Measurements from ENCODE around the gene TMEM179B. TPM values are rescaled to one million over a fixed set of nuclear protein-coding genes. Genes with fewer than 3 reads are reported as not detected.

Gene TMEM179B
- total RNA-seq: 19.0 and 25.5 TPM in 2 replicates

GRCh38 chr11:62787005-62787759 is at the start of gene TMEM179B:
TSS of gene TMEM179B (plus strand) at chr11:62787402. CDS start at chr11:62787432, 30 bp downstream.

GRCh38 chr11:62753736-62754603 is 33.2 kb upstream of the TMEM179B start, which contains the start of gene ZBTB3:
TSS of gene ZBTB3 (minus strand) at chr11:62754160. CDS start at chr11:62753664, 496 bp downstream.

GRCh38 chr11:62771144-62772021 is 15.8 kb upstream of the TMEM179B start, which contains the start of gene TAF6L:
TSS of gene TAF6L (plus strand) at chr11:62771396. CDS start at chr11:62775784, 4,388 bp downstream.

GRCh38 chr11:62791501-62792201 is 4.4 kb downstream of the TMEM179B start, which contains the start of gene TMEM223:
TSS of gene TMEM223 (minus strand) at chr11:62792006. CDS start at chr11:62791994, 12 bp downstream.

GRCh38 chr11:62805076-62805892 is 18.1 kb downstream of the TMEM179B start, which contains the start of gene NXF1:
TSS of gene NXF1 (minus strand) at chr11:62805440. CDS start at chr11:62805356, 84 bp downstream.

GRCh38 chr11:62831520-62832335 is 44.5 kb downstream of the TMEM179B start, which contains the start of gene STX5:
TSS of gene STX5 (minus strand) at chr11:62832051. CDS start at chr11:62831243, 808 bp downstream.

GRCh38 chr11:62832336-62833234 is 45.4 kb downstream of the TMEM179B start, which contains the start of gene TEX54:
TSS of gene TEX54 (minus strand) at chr11:62832841.

GRCh38 chr11:62839050-62839945 is 52.1 kb downstream of the TMEM179B start, which contains the start of gene WDR74:
TSS of gene WDR74 (minus strand) at chr11:62839590. CDS start at chr11:62839570, 20 bp downstream.

Other genes starting within 250 kb of the TMEM179B start
- gene AHNAK, start 240.6 kb upstream of the TMEM179B start, total RNA-seq: 598 and 812 TPM in 2 replicates
- gene EEF1G, start 213.5 kb upstream of the TMEM179B start, total RNA-seq: 1,010 and 1,304 TPM in 2 replicates
- 7.0 TPM in 2 replicates for gene TUT1, start 195.9 kb upstream of the TMEM179B start, total RNA-seq
- 97.1 and 125 TPM in 2 replicates for gene MTA2, start 185.5 kb upstream of the TMEM179B start, total RNA-seq
- 11.6 and 14.0 TPM in 2 replicates for gene EML3, start 174.6 kb upstream of the TMEM179B start, total RNA-seq
- 2.3 and 2.9 TPM in 2 replicates for gene ROM1, start 174.1 kb upstream of the TMEM179B start, total RNA-seq
- gene B3GAT3, start 165.4 kb upstream of the TMEM179B start, total RNA-seq: 34.3 and 50.9 TPM in 2 replicates
- 315 and 475 TPM in 2 replicates for gene GANAB, start 140.8 kb upstream of the TMEM179B start, total RNA-seq
- gene INTS5, start 134.1 kb upstream of the TMEM179B start, total RNA-seq: 22.9 and 24.5 TPM in 2 replicates
- 24.6 and 35.6 TPM in 2 replicates for gene C11orf98, start 122.2 kb upstream of the TMEM179B start, total RNA-seq
- 4.2 and 9.4 TPM in 2 replicates for gene CSKMT, start 122.1 kb upstream of the TMEM179B start, total RNA-seq
- 12.0 and 12.6 TPM in 2 replicates for gene UQCC3, start 115.7 kb upstream of the TMEM179B start, total RNA-seq
- 2.7 and 3.3 TPM in 2 replicates for gene LBHD1, start 115.1 kb upstream of the TMEM179B start, total RNA-seq
- 99.4 and 126 TPM in 2 replicates for gene UBXN1, start 108.3 kb upstream of the TMEM179B start, total RNA-seq
- 12.2 and 23.5 TPM in 2 replicates for gene LRRN4CL, start 97.9 kb upstream of the TMEM179B start, total RNA-seq
- gene BSCL2, start 80.0 kb upstream of the TMEM179B start, total RNA-seq: 37.4 and 39.5 TPM in 2 replicates
- not detected in 2 replicates for gene GNG3, start 79.7 kb upstream of the TMEM179B start, total RNA-seq
- gene HNRNPUL2, start 59.9 kb upstream of the TMEM179B start, total RNA-seq: 9.6 and 16.4 TPM in 2 replicates
- 30.0 and 35.2 TPM in 2 replicates for gene TTC9C, start 58.9 kb upstream of the TMEM179B start, total RNA-seq
- 14.5 and 15.6 TPM in 2 replicates for gene ZBTB3, start 33.2 kb upstream of the TMEM179B start, total RNA-seq
- 66.9 and 68.8 TPM in 2 replicates for gene POLR2G, start 25.8 kb upstream of the TMEM179B start, total RNA-seq
- 29.2 and 30.7 TPM in 2 replicates for gene TAF6L, start 16.0 kb upstream of the TMEM179B start, total RNA-seq
- gene TMEM223, start 4.6 kb downstream of the TMEM179B start, total RNA-seq: 21.8 and 24.1 TPM in 2 replicates
- gene NXF1, start 18.0 kb downstream of the TMEM179B start, total RNA-seq: 26.4 and 28.4 TPM in 2 replicates
- gene STX5, start 44.6 kb downstream of the TMEM179B start, total RNA-seq: 42.4 and 52.6 TPM in 2 replicates
- gene TEX54, start 45.4 kb downstream of the TMEM179B start, total RNA-seq: not detected in 2 replicates
- 48.4 and 68.5 TPM in 2 replicates for gene WDR74, start 52.2 kb downstream of the TMEM179B start, total RNA-seq
- gene SLC3A2, start 93.5 kb downstream of the TMEM179B start, total RNA-seq: 348 and 637 TPM in 2 replicates
- gene CHRM1, start 134.0 kb downstream of the TMEM179B start, total RNA-seq: not detected in 2 replicates
- gene SLC22A6, start 197.6 kb downstream of the TMEM179B start, total RNA-seq: not detected in 2 replicates
- gene SLC22A8, start 228.4 kb downstream of the TMEM179B start, total RNA-seq: under 0.01 TPM in 1 of 2 replicates, not detected in the other